GM19099 (cell line): ENCODE results near the gene SERPINA10.

Source experiments
- POLR2A ChIP-seq: IDR thresholded peaks from 3 replicates; pipeline ENCODE4 v1.6.1; 2011; ENCODE audit warnings: low read depth; ENCODE audit not compliant: insufficient read length; ENCODE audit errors: extremely low read depth

Gene SERPINA10

DNA sequence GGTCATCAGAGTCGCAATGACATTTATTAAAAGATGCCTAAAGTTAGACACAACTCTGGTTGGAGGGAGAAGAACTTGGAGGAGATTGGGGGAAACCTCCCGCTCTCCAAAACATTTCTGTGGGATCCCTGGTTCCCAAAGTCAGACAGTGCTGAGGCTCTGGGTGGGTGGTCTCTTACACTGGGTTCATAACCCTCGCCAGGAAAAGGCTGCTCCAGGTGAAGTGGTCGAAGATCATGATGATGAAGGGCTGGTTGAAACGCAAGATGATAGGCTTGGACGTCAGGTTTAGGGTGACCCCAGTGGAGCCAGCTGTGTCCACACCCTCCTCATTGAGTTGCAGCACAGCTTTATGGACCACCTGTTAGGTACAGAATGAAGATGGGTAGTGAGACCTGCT is 11.2 kb upstream of the SERPINA10 start:
- TF ChIP-seq POLR2A = no peak

DNA sequence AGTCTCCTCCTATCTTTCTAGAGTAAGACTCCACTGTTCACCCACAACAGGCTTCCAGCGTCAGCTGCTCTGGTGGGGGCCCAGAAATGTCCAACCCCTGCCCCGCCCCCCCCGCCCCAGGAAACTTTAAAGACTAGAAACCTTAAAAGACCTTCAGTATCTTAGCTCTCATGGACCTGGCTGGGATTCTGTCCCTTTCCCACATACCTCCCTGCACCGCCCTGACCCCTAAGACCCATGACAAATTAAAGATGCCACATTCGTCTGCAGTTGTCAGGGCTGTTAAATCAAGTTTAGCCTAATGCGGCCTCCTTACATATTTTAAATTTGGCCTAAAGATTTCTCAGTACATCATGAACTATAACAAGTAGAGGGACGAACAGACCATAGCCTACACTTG is 10.0 kb upstream of the SERPINA10 start:
- TF ChIP-seq POLR2A = no peak

GRCh38 chr14:94298130-94298529 is 5.1 kb upstream of the SERPINA10 start:
- TF ChIP-seq POLR2A = no peak

- TF ChIP-seq POLR2A = no peak
Measured at GRCh38 chr14:94295360-94296180, 2.5 kb upstream of the SERPINA10 start.

DNA sequence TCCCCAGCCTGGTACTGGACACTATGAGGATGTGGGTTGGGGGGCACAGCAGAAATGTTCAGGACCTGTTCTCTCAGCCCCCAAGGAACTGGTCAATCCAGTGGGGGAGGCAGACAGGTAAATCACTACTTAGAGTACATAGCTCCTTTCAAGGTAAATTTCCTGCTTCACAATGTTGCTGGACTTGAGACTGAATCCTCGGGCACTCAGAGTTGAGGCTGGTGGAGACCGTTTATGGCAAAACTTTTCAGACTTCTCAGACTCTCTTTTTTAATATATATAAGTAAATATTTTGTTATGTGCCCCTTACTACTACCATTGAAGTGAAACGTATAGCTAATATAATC is 483 bp upstream of the SERPINA10 start:
- no peak for TF ChIP-seq POLR2A

GRCh38 chr14:94292526-94292871 is 569 bp downstream of the SERPINA10 start:
- no peak for TF ChIP-seq POLR2A

GRCh38 chr14:94291906-94292525 is 1.1 kb downstream of the SERPINA10 start:
- TF ChIP-seq POLR2A = no peak

GRCh38 chr14:94291159-94291905 is 1.7 kb downstream of the SERPINA10 start:
- no peak for TF ChIP-seq POLR2A

DNA sequence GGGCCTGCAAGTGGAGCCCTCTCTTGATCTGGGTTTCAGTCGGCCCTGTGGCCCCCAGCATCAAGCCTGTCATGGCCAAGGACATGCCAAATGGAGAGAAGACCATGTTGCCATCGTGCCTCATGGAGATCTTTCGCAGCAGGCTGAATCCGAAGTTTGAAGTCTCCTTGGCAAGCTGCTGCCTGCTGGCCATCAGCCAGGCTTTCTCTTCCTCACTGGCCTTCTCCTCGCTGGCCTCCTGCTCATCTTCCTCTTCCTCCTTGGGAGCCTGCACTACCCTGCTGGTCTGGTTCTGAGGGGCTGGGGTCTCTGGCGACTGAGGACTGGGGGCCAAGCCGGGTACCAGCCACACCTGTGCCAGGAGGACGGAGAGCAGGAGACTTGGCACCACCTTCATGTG is 2.9 kb downstream of the SERPINA10 start:
- no peak for TF ChIP-seq POLR2A

- no peak for TF ChIP-seq POLR2A
Measured at GRCh38 chr14:94288610-94289465, 4.2 kb downstream of the SERPINA10 start.

DNA sequence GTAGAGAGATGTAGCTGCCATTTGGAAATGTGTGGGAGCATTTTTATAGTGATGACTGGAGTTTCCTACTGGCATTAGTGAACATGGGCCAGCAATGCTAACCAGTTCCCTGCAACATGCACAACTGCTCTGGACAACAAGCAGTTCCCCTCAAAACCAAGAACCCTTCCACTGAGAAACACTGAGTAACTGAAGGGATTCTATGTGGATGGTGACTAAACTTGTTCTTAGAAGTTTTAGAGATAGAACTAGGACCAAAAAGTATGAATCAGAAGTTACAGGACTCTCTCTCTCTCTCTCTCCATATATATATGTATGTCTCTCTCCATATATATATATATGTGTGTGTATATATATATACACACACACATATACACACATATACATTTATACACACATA is 7.9 kb downstream of the SERPINA10 start:
- TF ChIP-seq POLR2A = no peak

DNA sequence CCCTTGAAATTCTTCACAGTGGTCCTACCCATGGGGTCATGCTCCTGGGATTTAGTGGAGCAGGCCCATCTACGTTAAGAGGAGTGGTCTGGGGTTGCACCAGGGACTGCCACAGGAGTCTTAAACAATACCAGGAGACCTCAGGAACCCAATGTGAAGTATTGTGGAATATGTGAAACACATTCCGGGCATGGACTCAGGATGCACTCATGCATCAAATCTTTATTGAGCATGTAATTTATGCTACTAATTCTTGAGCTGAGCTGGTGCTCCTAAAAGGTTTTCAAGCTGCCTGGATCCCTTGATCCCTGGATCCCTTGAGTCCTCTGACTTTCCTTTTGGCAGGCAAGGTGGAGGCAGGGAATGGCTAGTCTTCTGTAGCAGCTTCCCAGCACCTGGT is 8.8 kb downstream of the SERPINA10 start:
- TF ChIP-seq POLR2A = no peak

DNA sequence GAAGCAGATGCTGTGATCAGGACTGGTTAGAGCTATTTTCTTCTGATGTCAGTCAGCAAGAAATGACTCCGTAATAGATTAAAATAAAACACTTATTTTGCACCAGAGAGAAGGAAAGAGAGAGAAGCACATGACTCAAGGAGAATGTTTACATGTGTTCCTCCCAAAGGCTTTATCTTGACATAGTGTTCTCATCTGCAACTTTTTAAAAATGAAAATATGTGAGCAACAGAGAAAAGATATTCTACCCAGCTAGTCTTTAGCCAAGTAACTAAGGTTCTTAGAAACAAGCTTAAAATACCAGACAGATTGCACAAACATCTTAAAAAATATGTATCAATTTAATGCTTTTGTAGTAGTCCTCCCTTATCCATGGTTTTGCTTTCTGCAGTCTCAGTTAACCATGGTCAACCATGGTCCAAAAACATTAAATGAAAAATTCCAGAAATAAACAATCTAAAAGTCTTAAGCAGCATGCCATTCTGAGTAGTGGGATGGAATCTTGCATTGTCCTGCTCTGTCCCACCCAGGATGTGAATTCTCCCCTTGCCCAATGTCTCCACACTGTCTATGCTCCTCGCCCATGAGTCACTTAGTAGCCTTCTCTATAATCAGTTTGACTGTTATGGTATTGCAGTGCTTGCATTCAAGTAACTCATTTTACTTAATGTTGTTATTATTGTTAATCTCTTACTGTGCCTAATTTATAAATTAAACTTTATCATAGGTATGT is 9.9 kb downstream of the SERPINA10 start:
- no peak for TF ChIP-seq POLR2A

DNA sequence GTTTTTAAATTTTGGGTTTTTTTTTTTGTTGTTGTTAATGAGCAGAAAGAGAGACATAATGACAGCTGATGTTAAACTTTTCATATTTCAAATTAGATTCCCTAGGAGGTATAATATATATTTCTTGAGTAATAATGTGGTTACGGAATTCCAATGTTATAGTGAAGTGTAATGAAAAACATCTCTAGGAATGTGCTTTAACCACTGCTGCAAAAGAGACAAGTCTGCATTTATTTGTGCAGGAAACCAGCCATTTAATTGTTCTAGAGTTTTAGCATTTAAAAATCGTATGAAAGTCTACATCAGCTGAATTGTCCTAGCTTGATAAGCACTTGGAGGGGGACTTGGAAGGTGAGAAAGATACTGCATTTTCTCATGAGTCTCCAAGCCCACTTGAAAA is 14.3 kb downstream of the SERPINA10 start:
- TF ChIP-seq POLR2A = no peak

DNA sequence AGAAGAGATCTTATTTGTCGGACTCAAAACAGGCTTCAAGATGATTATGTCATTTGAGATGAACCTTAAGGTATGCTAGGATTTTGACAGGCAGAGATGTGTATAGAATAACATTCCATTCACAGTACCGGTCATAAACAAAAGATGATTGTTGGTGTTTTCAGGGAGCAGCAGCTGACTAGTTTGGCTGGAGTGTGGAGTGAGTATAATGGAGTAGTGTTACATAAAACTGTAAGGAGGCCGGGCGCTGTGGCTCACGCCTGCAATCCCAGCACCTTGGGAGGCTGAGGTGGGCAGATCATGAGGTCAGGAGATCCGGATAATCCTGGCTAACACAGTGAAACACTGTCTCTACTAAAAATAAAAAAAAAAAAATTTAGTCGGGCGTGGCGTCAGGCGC is 23.9 kb downstream of the SERPINA10 start:
- no peak for TF ChIP-seq POLR2A

DNA sequence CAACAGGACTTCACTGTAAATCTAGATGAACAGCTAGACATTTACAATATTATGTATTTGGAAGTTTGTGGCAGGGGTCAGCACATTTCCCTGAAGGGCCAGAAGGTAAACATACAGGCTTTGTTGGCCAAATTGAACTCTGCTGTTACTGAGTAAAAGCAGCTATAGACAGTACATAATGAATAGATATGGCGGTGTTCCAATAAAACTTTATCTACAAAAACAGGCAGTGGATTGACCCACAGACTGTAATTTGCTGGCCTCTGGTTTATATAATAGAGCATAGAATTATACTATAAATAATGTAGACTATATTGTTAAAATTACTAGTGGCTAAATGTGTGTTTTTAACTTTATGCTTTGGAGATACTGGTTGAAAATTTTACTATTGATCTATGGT is 25.7 kb downstream of the SERPINA10 start:
- TF ChIP-seq POLR2A = no peak
